HUES48 (cell line): ENCODE results near the gene RNU6-9.

ENCODE experiments used
- H3K27ac ChIP-seq: one replicate; pipeline ENCODE4 v1.7.0; 2013; ENCODE audit warnings: low read depth, low read length, inconsistent platforms
- H3K27me3 ChIP-seq: 2 replicates; pipeline ENCODE4 v1.6.1; 2013; ENCODE audit warnings: mild to moderate bottlenecking, low read length; ENCODE audit not compliant: control insufficient read depth, insufficient read depth
- H3K36me3 ChIP-seq: 2 replicates; pipeline ENCODE4 v1.6.1; 2013; ENCODE audit warnings: low read length; ENCODE audit not compliant: control insufficient read depth, insufficient read depth
- H3K4me1 ChIP-seq: 2 replicates; pipeline ENCODE4 v1.6.1; 2013; ENCODE audit warnings: mild to moderate bottlenecking, low read length; ENCODE audit not compliant: control insufficient read depth, insufficient read depth
- H3K4me3 ChIP-seq: 2 replicates; pipeline ENCODE4 v1.5.1; 2013; ENCODE audit warnings: mild to moderate bottlenecking, low read depth, low read length
- H3K9ac ChIP-seq: 2 replicates; pipeline ENCODE4 v1.6.1; 2013; ENCODE audit warnings: mild to moderate bottlenecking, low read depth, low read length, moderate library complexity
- H3K9me3 ChIP-seq: 2 replicates; pipeline ENCODE4 v1.6.1; 2013; ENCODE audit warnings: low read length; ENCODE audit not compliant: control insufficient read depth, insufficient read depth

The RNU6-9 gene

DNA sequence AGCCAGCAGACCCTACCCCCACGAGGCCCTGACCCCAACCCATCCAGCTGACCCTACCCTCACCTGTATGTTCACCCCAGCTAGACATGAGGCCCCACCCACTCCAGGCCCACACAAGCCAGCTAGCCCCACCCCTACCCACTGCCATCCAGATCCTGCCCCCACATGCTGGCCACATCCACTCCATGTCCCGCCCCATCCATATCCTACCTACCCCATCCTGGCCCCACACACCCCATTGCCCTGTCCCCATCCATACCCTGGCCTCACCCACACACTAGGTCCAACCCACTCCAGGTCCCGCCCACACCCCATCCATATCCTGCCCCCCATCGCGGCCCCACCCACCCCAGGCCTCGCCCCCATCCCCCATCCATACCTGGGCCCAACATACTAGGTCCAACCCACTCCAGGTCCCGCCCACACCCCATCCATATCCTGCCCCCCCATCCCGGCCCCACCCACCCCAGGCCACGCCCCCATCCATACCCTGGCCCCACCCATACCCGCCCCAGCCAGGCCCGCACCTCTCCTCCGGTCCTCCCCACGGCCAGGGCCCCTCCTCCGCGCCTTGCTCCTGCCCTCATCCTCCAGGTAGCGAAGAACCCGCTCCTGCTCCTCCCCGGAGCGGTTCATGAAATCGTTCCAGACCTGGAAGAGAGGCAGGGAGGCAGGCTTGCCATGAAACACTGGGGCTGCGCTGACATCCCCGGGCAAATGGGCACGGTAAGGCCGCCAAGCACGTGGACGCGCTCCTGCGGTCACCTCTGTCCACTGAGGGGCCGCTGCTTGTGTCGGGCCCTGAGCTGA is 7.2 kb downstream of the RNU6-9 start:
- H3K9ac ChIP-seq = no peak overlapping the region
- no peaks in the 10 kb centered on the region for H3K27me3 ChIP-seq
- H3K4me3 ChIP-seq = no peak overlapping the region
- H3K9me3 ChIP-seq = no peaks in the 10 kb centered on the region
- H3K4me1 ChIP-seq = no peaks in the 10 kb centered on the region
- H3K27ac ChIP-seq = no peak overlapping the region
- peaks cover 13% of the 10 kb centered on the region; the same call in 1 of the 2 replicates for H3K36me3 ChIP-seq

DNA sequence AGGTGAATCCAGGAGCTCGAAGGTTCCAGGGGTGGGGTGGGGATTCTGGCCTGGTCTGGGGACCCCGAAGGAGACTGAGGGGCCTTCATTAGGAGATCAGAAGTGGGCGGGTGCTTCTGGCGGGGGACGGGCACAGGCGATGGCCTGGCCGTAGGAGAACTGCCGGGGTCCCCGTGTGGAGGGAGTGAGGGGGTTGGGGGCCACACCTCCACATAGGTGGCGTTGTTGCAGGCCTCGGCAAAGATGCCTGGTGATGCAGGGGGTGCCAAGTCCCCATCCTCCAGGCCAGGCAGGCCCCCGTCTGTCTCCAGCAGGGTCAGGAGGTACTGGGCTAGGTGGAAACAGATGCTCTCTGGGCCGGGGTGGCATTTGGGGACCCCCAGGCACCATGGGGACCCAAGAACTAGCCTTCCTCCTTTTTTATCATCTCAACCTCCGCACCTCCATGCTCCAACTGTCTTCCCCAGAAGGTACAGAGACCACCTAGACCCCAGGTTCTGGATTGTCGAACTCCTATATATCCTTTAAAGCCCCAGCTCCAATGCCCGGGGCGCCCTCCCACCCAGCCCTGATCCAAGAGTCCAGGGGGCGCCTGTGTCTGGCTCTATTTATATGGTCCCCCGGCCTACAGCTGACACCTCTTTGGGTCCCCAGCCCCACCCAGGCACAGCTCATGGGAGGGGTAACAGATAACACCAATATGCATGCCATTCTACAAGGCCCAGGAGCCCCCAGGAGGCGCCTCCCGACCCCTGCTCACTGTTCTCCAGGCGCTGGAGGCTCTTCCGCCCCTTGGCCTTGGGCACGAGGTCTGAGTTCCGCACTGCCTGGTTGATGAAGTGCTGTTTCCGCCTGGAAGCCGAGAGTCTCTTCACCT is 8.2 kb downstream of the RNU6-9 start:
- Histone ChIP-seq H3K4me3 (no peak overlapping the region), H3K27me3 (no peaks in the 10 kb centered on the region), H3K36me3 (peaks cover 13% of the 10 kb centered on the region; the same call in 1 of the 2 replicates), H3K4me1 (no peaks in the 10 kb centered on the region), H3K27ac (no peak overlapping the region), H3K9ac (no peak overlapping the region), H3K9me3 (no peaks in the 10 kb centered on the region)

DNA sequence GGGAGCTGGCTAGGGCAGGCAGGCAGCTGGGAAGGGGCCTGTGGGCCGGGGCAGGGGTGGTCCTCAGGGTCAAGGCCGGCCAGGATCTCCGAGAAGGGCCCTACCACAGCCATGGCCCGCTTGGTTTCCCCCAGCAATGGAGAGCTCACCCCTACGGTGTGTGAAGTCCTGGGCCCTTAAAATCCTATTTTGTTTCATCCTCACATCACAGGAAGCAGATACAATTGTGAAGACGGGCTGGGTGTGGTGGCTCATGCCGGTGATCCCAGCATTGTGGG is 8.7 kb downstream of the RNU6-9 start:
- Histone ChIP-seq H3K36me3 (peaks cover 8% of the 10 kb centered on the region; the same call in 1 of the 2 replicates), H3K27ac (no peak overlapping the region), H3K9ac (no peak overlapping the region), H3K27me3 (no peaks in the 10 kb centered on the region), H3K4me3 (no peak overlapping the region), H3K4me1 (no peaks in the 10 kb centered on the region), H3K9me3 (no peaks in the 10 kb centered on the region)

DNA sequence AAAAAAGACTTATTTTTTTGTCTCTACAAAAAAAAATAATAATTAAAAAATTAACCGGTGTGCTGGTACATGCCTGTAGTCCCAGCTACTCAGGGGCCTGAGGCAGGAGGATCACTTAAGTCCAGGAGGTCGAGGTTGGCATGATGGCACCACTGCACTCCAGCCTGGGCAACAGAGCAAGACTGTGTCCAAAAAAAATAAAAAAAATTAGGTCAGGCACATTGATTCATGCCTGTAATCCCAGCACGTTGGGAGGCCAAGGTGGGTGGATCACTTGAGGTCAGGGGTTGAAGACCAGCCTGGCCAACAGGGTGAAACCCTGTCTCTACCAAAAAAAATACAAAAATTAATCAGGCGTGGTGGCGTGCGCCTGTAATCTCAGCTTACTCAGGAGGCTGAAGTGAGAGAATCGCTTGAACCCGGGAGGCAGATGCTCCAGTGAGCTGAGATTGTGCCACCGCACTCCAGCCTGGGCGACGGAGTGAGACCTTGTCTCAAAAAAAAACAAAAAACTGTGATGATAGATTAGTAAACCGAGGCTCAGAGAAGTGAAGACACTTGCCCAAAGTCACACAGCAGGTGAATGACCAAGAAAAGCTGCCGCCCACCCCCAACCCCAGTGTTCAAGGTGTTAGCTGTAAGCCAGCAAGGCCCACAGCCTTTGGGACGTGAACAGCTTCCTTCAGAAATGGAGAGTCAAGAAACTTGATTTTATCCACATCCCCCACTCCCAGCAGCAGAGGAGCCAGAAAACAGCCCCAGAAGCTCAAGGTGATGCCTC is 9.4 kb downstream of the RNU6-9 start:
- no peaks in the 10 kb centered on the region for H3K27me3 ChIP-seq
- no peaks in the 10 kb centered on the region for H3K9me3 ChIP-seq
- H3K4me3 ChIP-seq = no peak overlapping the region
- peaks cover 7% of the 10 kb centered on the region; the same call in 1 of the 2 replicates for H3K36me3 ChIP-seq
- no peak overlapping the region for H3K9ac ChIP-seq
- no peak overlapping the region for H3K27ac ChIP-seq
- H3K4me1 ChIP-seq = no peaks in the 10 kb centered on the region

DNA sequence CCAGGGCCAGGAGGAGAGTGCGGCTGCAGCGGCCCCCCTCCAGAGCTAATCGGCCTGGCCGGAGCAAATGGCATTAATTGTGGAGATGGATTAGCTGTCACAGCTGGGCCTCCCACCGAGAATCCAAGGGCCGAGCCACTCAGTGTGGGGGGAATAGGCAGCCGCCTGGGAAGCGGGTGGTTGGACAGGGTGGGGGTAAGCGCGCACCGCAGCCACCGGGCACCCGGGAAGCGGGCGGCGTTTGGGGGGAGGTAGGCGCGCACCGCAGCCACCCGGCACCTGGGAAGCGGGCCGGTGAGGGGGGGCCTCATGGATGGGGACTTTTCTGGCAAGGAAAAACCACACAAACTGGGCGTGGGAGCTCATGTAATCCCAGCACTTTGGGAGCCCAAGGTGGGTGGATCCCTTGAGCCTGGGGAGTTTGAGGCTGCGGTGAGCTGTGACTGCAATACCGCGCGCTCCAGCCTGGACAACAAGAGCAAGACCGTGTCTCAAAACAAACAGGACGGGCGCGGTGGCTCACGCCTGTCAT is 10.0 kb downstream of the RNU6-9 start:
- Histone ChIP-seq H3K27ac (no peak overlapping the region), H3K27me3 (no peaks in the 10 kb centered on the region), H3K9me3 (no peaks in the 10 kb centered on the region), H3K4me3 (no peak overlapping the region), H3K36me3 (peaks cover 7% of the 10 kb centered on the region; the same call in 1 of the 2 replicates), H3K9ac (no peak overlapping the region), H3K4me1 (no peaks in the 10 kb centered on the region)

DNA sequence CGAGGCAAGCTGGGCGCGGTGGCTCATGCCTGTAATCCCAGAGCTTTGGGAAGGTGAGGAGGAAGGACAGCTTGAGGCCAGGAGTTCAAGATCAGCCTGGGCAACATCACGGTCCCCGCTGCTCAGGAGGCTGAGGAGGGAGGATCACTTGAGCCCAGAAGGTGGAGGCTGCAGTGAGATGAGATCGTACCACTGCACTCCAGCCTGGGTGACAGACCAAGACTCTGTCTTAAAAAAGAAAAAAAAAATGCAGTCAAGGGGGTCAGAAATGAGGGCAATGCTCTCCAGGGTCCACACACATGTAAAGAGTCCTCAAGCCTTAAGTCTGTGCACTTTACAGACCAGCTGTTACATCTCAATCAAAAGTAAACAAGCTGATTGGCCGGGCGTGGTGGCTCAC is 11.3 kb downstream of the RNU6-9 start:
- Histone ChIP-seq H3K36me3 (peaks cover 3% of the 10 kb centered on the region; the same call in 1 of the 2 replicates), H3K9me3 (no peaks in the 10 kb centered on the region), H3K27me3 (no peaks in the 10 kb centered on the region), H3K4me1 (no peaks in the 10 kb centered on the region), H3K9ac (no peak overlapping the region), H3K4me3 (no peak overlapping the region), H3K27ac (no peak overlapping the region)

DNA sequence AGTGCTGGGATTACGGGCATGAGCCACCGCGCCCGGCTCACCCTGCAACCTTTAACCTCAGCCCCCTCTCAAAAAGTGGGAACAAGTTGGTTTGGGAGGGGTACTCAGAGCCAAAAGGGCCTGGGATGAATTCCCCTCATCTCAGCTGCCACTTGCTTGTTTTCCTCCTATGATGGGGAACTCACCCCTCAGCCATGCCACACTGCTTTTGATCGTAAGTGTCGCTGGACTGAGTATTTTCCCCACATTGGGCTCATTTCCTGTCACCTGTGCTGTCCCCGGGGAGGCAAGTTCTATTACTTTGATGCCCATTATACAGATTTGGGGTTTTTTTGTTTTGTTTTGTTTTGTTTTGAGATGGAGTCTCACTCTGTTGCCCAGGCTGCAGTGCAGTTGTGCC is 13.2 kb downstream of the RNU6-9 start:
- H3K9ac ChIP-seq = no peak overlapping the region
- no peaks in the 10 kb centered on the region for H3K27me3 ChIP-seq
- no peak overlapping the region for H3K27ac ChIP-seq
- no peaks in the 10 kb centered on the region for H3K36me3 ChIP-seq
- H3K4me3 ChIP-seq = no peak overlapping the region
- no peaks in the 10 kb centered on the region for H3K4me1 ChIP-seq
- no peaks in the 10 kb centered on the region for H3K9me3 ChIP-seq

DNA sequence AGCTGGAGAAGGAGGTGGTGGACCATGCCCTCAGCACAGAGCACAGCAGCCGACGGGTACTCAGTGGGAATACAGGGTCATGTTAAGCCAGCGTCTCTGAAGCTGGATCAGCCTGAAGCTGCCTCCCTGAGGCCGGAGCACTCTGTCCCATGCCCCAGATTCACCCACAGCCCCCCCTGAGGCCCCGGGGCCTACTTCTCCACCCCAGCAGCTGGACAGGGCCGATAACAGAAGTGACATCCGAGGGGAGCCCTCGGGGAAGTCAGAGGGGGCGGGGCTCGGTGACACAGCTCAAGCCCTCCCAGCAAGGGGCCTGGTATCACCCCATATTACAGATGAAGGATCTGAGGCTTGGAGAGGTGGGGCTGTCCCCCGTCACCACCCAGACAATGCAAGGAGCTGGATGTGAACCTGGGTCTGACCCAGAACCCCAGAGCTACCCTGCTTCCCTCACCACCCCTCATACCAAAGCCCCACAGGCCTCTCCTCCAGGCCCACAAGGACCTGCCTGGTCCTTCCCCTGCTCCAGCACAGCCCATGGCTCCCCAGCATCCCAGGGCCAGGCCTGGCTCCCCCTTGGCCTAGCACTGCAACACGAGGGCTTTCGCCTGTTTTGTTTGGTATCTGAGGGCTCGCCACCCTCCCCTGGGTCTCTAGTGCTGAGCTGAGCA is 14.0 kb downstream of the RNU6-9 start:
- H3K27ac ChIP-seq = no peak overlapping the region
- no peak overlapping the region for H3K9ac ChIP-seq
- no peaks in the 10 kb centered on the region for H3K36me3 ChIP-seq
- H3K27me3 ChIP-seq = no peaks in the 10 kb centered on the region
- H3K9me3 ChIP-seq = no peaks in the 10 kb centered on the region
- no peak overlapping the region for H3K4me3 ChIP-seq
- no peaks in the 10 kb centered on the region for H3K4me1 ChIP-seq

DNA sequence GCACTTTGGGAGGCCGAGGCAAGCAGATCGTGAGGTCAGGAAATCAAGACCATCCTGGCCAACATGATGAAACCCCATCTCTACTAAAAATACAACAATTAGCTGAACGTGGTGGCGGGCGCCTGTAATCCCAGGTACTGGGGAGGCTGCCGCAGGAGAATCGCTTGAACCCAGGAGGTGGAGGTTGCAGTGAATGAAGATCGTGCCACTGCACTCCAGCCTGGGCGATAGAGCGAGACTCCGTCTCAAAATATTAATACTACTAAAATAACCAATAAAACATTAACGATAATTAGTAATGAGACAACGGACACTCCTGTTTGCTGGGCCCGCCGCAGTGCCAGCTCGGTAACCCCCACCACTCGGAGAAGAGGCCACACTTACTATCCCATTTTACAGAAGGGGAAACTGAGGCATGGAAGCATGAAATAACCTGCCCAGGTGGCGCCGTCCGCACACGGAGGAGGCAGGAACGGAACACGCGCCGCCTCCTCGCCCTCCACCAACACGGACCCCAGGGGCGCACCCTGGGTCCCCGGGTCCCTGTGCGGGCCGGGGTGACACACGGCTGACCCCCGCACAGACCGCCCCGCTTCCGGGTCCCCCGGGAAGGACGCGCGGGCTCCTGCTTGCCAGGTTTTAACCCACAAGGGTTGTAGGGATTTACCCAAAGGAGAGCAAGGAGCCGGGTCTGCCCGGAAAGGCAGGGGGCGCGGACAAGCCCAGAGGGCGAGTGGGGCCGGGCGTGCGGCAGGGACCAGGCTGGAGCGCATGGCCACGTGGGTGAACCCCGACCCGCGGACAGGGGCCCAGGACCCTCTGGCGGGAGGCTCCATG is 18.1 kb downstream of the RNU6-9 start:
- H3K4me3 ChIP-seq = no peak overlapping the region
- no peak overlapping the region for H3K27ac ChIP-seq
- H3K4me1 ChIP-seq = no peaks in the 10 kb centered on the region
- no peaks in the 10 kb centered on the region for H3K36me3 ChIP-seq
- peaks cover 9% of the 10 kb centered on the region for H3K27me3 ChIP-seq
- H3K9ac ChIP-seq = no peak overlapping the region
- H3K9me3 ChIP-seq = no peaks in the 10 kb centered on the region
